Mesenchymal stem cell (in vitro differentiated cells and primary cell): Measurements from ENCODE around the gene EGLN1.

ENCODE experiments used
- DNase-seq: peaks from one replicate; pipeline ENCODE4 v3.0.0-alpha.2; 2013
- H2AFZ ChIP-seq: one replicate; pipeline ENCODE4 v1.6.1; 2013; ENCODE audit warnings: low read depth, mild to moderate bottlenecking, control low read depth, inconsistent platforms, low read length, moderate library complexity
- H2AK5ac ChIP-seq: 2 replicates; pipeline ENCODE4 v1.6.1; 2013; ENCODE audit warnings: low read length, moderate library complexity, mild to moderate bottlenecking, inconsistent platforms; ENCODE audit not compliant: severe bottlenecking
- H2BK120ac ChIP-seq: one replicate; pipeline ENCODE4 v1.6.1; 2013; ENCODE audit warnings: low read depth, mild to moderate bottlenecking, inconsistent platforms, low read length, moderate library complexity
- H2BK12ac ChIP-seq, 2 experiments: one replicate each; pipeline ENCODE4 v1.6.1; 2013; ENCODE audit warnings: inconsistent platforms in 2 of 2, low read length in 2 of 2, mild to moderate bottlenecking in 2 of 2, moderate library complexity in 2 of 2, control low read depth in 1 of 2
- H2BK15ac ChIP-seq: one replicate; pipeline ENCODE4 v1.6.1; 2013; ENCODE audit warnings: mild to moderate bottlenecking, low read depth, inconsistent platforms; ENCODE audit not compliant: poor library complexity, severe bottlenecking
- H2BK5ac ChIP-seq: 2 replicates; pipeline ENCODE4 v1.6.1; 2013; ENCODE audit warnings: low read depth, mild to moderate bottlenecking, low read length, control low read depth, inconsistent platforms; ENCODE audit not compliant: poor library complexity, severe bottlenecking
- H3K14ac ChIP-seq, 2 experiments: one replicate each; pipeline ENCODE4 v1.6.1; 2013; ENCODE audit warnings: inconsistent platforms in 2 of 2, low read length in 2 of 2, control low read depth in 1 of 2, mild to moderate bottlenecking in 1 of 2, moderate library complexity in 1 of 2
- H3K18ac ChIP-seq, 2 experiments: one replicate each; pipeline ENCODE4 v1.6.1; 2013; ENCODE audit warnings: inconsistent platforms in 2 of 2, low read length in 2 of 2, control low read depth in 1 of 2, low read depth in 1 of 2, mild to moderate bottlenecking in 1 of 2
- H3K23ac ChIP-seq, 2 experiments: one replicate each; pipeline ENCODE4 v1.6.1; 2013; ENCODE audit warnings: inconsistent platforms in 2 of 2, low read length in 2 of 2, mild to moderate bottlenecking in 2 of 2, moderate library complexity in 2 of 2, control low read depth in 1 of 2
- H3K27ac ChIP-seq: 2 replicates; pipeline ENCODE4 v1.5.1; 2013; ENCODE audit warnings: mild to moderate bottlenecking, moderate library complexity, low read length, control low read depth, inconsistent platforms; ENCODE audit not compliant: poor library complexity, severe bottlenecking
- H3K27me3 ChIP-seq, 2 experiments: 2 replicates each; pipeline versions ENCODE4 v1.6.1 to v1.7.0; 2013; ENCODE audit warnings: low read length in 2 of 2, mild to moderate bottlenecking in 2 of 2, moderate library complexity in 2 of 2, control low read depth in 1 of 2, inconsistent platforms in 1 of 2; ENCODE audit not compliant: control insufficient read depth in 1 of 2, insufficient read depth in 1 of 2
- H3K36me3 ChIP-seq, 2 experiments: 2 replicates each; pipeline versions ENCODE4 v1.6.1 to v1.7.0; 2013; ENCODE audit warnings: low read length in 2 of 2, control low read depth in 1 of 2, inconsistent platforms in 1 of 2, low read depth in 1 of 2, mild to moderate bottlenecking in 1 of 2; ENCODE audit not compliant: insufficient read depth in 2 of 2, control insufficient read depth in 1 of 2
- H3K4ac ChIP-seq, 2 experiments: one replicate each; pipeline ENCODE4 v1.6.1; 2013; ENCODE audit warnings: inconsistent platforms in 2 of 2, low read length in 2 of 2, mild to moderate bottlenecking in 2 of 2, moderate library complexity in 2 of 2, control low read depth in 1 of 2, low read depth in 1 of 2
- H3K4me1 ChIP-seq: 2 replicates; pipeline ENCODE4 v1.6.1; 2013; ENCODE audit warnings: low read depth, low read length, control low read depth; ENCODE audit not compliant: control insufficient read depth, insufficient read depth
- H3K4me2 ChIP-seq: 2 replicates; pipeline ENCODE4 v1.6.1; 2013; ENCODE audit warnings: low read length, mild to moderate bottlenecking, inconsistent platforms; ENCODE audit not compliant: poor library complexity, severe bottlenecking
- H3K4me3 ChIP-seq, 2 experiments: 2 replicates each; pipeline versions ENCODE4 v1.5.1 to v1.7.0; 2013; ENCODE audit warnings: low read length in 2 of 2, mild to moderate bottlenecking in 2 of 2, control low read depth in 1 of 2, low read depth in 1 of 2; ENCODE audit not compliant: insufficient read depth in 1 of 2
- H3K79me1 ChIP-seq: replicated peaks from 2 replicates; pipeline ENCODE4 v1.6.1; 2013; ENCODE audit warnings: mild to moderate bottlenecking, control low read depth, low read length, inconsistent platforms; ENCODE audit not compliant: poor library complexity, severe bottlenecking
- H3K9ac ChIP-seq: 2 replicates; pipeline ENCODE4 v1.7.0; 2013; ENCODE audit warnings: mild to moderate bottlenecking, low read length, moderate library complexity
- H3K9me3 ChIP-seq: 2 replicates; pipeline ENCODE4 v1.7.0; 2013; ENCODE audit warnings: mild to moderate bottlenecking, low read length; ENCODE audit not compliant: control insufficient read depth
- H4K8ac ChIP-seq: one replicate; pipeline ENCODE4 v1.6.1; 2013; ENCODE audit warnings: inconsistent platforms, mild to moderate bottlenecking, low read length, moderate library complexity
- H4K91ac ChIP-seq: one replicate; pipeline ENCODE4 v1.6.1; 2013; ENCODE audit warnings: mild to moderate bottlenecking, low read length, inconsistent platforms
- WGBS: methylation state at CpG from one replicate; pipeline ENCODE4 v1.1.7; 2013; ENCODE audit warnings: mixed read lengths; 5-methylcytosine and 5-hydroxymethylcytosine counted together

EGLN1 gene

DNA sequence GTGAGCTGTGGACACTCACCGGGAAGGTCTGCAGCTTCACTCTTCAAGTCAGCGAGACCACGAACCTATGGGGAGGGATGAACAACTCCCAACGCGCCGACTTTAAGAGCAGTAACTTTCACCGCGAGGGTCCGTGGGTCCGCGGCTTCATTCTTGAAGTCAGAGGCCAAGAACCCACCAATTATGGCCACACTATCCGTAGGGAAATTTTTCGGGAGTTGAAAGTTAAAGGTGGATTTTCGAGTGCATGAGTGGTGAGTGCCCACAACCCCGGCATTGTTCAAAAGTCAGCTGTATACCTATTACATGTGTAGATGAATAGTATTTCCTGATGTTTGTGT lies 104.1 kb downstream of the EGLN1 start:
- DNase-seq = no peak
- Histone ChIP-seq H3K4ac (no peak overlapping the region), H3K9me3 (no peaks in the 10 kb centered on the region), H3K27me3 (no peaks in the 10 kb centered on the region), H3K23ac (no peak overlapping the region), H2BK15ac (no peak overlapping the region), H3K36me3 (no peaks in the 10 kb centered on the region), H2AK5ac (no peak overlapping the region), H3K4me3 (no peak overlapping the region), H3K14ac (no peak overlapping the region), H3K79me1 (no peaks in the 10 kb centered on the region), H3K27ac (no peak overlapping the region), H2BK120ac (no peak overlapping the region), H3K9ac (no peak overlapping the region), H3K18ac (no peak overlapping the region), H2AFZ (no peak overlapping the region), H3K4me2 (no peak overlapping the region), H2BK12ac (no peak overlapping the region), H4K91ac (no peak overlapping the region), H4K8ac (no peak overlapping the region), H3K4me1 (no peaks in the 10 kb centered on the region), H2BK5ac (no peak overlapping the region)
- 97% methylated on average over 13 of the region's 15 CpGs for WGBS

- H3K27ac ChIP-seq = no peak overlapping the region
- no peak overlapping the region for H2AFZ ChIP-seq
- no peak overlapping the region for H3K14ac ChIP-seq
- H2BK12ac ChIP-seq = no peak overlapping the region
- no peak overlapping the region for H2BK5ac ChIP-seq
- no peak overlapping the region for H2AK5ac ChIP-seq
- H2BK120ac ChIP-seq = no peak overlapping the region
- no peaks in the 10 kb centered on the region for H3K27me3 ChIP-seq
- H3K9ac ChIP-seq = no peak overlapping the region
- no peaks in the 10 kb centered on the region for H3K9me3 ChIP-seq
- H3K18ac ChIP-seq = no peak overlapping the region
- no peak overlapping the region for H3K4ac ChIP-seq
- H3K23ac ChIP-seq = no peak overlapping the region
- no peak overlapping the region for H3K4me3 ChIP-seq
- no peak overlapping the region for H3K4me2 ChIP-seq
- H2BK15ac ChIP-seq = no peak overlapping the region
- H3K36me3 ChIP-seq = no peaks in the 10 kb centered on the region
- DNase-seq = no peak
- H3K79me1 ChIP-seq = no peaks in the 10 kb centered on the region
- 93% methylated on average over 44 of the region's 44 CpGs for WGBS
- H4K91ac ChIP-seq = no peak overlapping the region
- H3K4me1 ChIP-seq = no peaks in the 10 kb centered on the region
- H4K8ac ChIP-seq = no peak overlapping the region
Observed at GRCh38 chr1:231317306-231318014, 104.6 kb downstream of the EGLN1 start.

GRCh38 chr1:231315887-231316286 lies 106.2 kb downstream of the EGLN1 start:
- Histone ChIP-seq H3K79me1 (no peaks in the 10 kb centered on the region), H3K4me1 (no peaks in the 10 kb centered on the region), H2BK5ac (no peak overlapping the region), H3K4me2 (no peak overlapping the region), H3K9ac (no peak overlapping the region), H3K9me3 (no peaks in the 10 kb centered on the region), H3K27me3 (no peaks in the 10 kb centered on the region), H4K91ac (no peak overlapping the region), H3K4ac (no peak overlapping the region), H3K18ac (no peak overlapping the region), H3K4me3 (no peak overlapping the region), H3K27ac (no peak overlapping the region), H3K14ac (no peak overlapping the region), H2AK5ac (no peak overlapping the region), H3K36me3 (no peaks in the 10 kb centered on the region), H4K8ac (peak overlapping the region; percentile 30), H2BK15ac (no peak overlapping the region), H2BK12ac (no peak overlapping the region), H2AFZ (no peak overlapping the region), H3K23ac (no peak overlapping the region), H2BK120ac (no peak overlapping the region)
- 40% methylated on average over 11 of the region's 11 CpGs for WGBS
- DNase-seq = peak; percentile 34
